Colonic mucosa (tissue), 4 donors: ENCODE data around the gene PADI1. TPM values are rescaled to one million over a fixed set of nuclear protein-coding genes. Genes with fewer than 3 reads are reported as not detected.

Experiments
- DNase-seq: peaks from one replicate; pipeline ENCODE4 v3.0.0-alpha.2; 2020
- H3K27ac ChIP-seq: fragments of 200-600 bp; one replicate; pipeline ENCODE4 v1.8.0; 2021
- H3K27me3 ChIP-seq: fragments of 200-600 bp; one replicate; pipeline ENCODE4 v1.8.0; 2021
- H3K36me3 ChIP-seq: fragments of 200-600 bp; one replicate; pipeline ENCODE4 v1.8.0; 2021
- H3K4me1 ChIP-seq: fragments of 200-600 bp; one replicate; pipeline ENCODE4 v1.8.0; 2021; ENCODE audit warnings: mild to moderate bottlenecking
- H3K4me3 ChIP-seq: fragments of 200-600 bp; one replicate; pipeline ENCODE4 v1.8.0; 2021
- H3K9ac ChIP-seq, 2 donors: one replicate each; pipeline ENCODE4 v1.7.0; 2013; ENCODE audit warnings: control low read depth in 2 of 2, low read depth in 2 of 2, low read length in 2 of 2
- H3K9me3 ChIP-seq: fragments of 200-600 bp; one replicate; pipeline ENCODE4 v1.8.0; 2021
- CTCF ChIP-seq: fragments of 200-600 bp; IDR thresholded peaks from one replicate; pipeline ENCODE4 v1.8.0; 2022; ENCODE audit warnings: antibody characterized with exemption, mild to moderate bottlenecking
- intact Hi-C: fragments of 100-400 bp; cut with DNase I; formaldehyde crosslinking; loops from one replicate; pipeline ENCODE4 v1.14.1; 2022
- total RNA-seq, 2 donors: library from RNA; stranded (reverse); fragmentation: NEBNext Ultra II Directional in 1 of 2; extraction: Animal tissue kit (Norgen Biotek cat#: 25700) in 1 of 2; gene quantifications; one replicate each; pipeline ENCODE4 v1.2.1, GENCODE V29; 2021
- donor health status: healthy.
- donor health status: DM: no; HTN: no; CAD: no.
- donor health status: DM: no; HTN: no; CAD: no.

The PADI1 gene
- total RNA-seq, 2 donors from 2014 or later, result 0.47 to 0.50 TPM

- Histone ChIP-seq H3K4me1 (no peaks in the 10 kb centered on the region), H3K27ac (no peak overlapping the region), H3K36me3 (no peaks in the 10 kb centered on the region), H3K4me3 (no peak overlapping the region), H3K9me3 (no peaks in the 10 kb centered on the region), H3K9ac (no peak overlapping the region), H3K27me3 (no peaks in the 10 kb centered on the region)
- no peak for TF ChIP-seq CTCF
- intact Hi-C loops, result no loop called here
- DNase-seq, result no peak
Measured at GRCh38 chr1:17197696-17198095, 7.2 kb upstream of the PADI1 start.

GRCh38 chr1:17198476-17199258 is 6.3 kb upstream of the PADI1 start:
- DNase-seq, result no peak
- intact Hi-C loops, result no loop called here
- no peak overlapping the region for H3K27ac ChIP-seq
- no peak overlapping the region for H3K4me3 ChIP-seq
- no peaks in the 10 kb centered on the region for H3K27me3 ChIP-seq
- no peaks in the 10 kb centered on the region for H3K9me3 ChIP-seq
- H3K4me1 ChIP-seq, result no peaks in the 10 kb centered on the region
- no peak for TF ChIP-seq CTCF
- no peaks in the 10 kb centered on the region for H3K36me3 ChIP-seq
- no peak overlapping the region for H3K9ac ChIP-seq

- no peak overlapping the region for H3K9ac ChIP-seq
- H3K9me3 ChIP-seq, result no peaks in the 10 kb centered on the region
- intact Hi-C loops, result no loop called here
- no peak for DNase-seq
- no peak overlapping the region for H3K4me3 ChIP-seq
- no peak for TF ChIP-seq CTCF
- H3K27ac ChIP-seq, result no peak overlapping the region
- no peaks in the 10 kb centered on the region for H3K4me1 ChIP-seq
- H3K36me3 ChIP-seq, result no peaks in the 10 kb centered on the region
- no peaks in the 10 kb centered on the region for H3K27me3 ChIP-seq
Measured at GRCh38 chr1:17199267-17200044, 5.5 kb upstream of the PADI1 start.

- TF ChIP-seq CTCF, result no peak
- Histone ChIP-seq H3K9ac (no peak overlapping the region), H3K27ac (no peak overlapping the region), H3K4me1 (no peaks in the 10 kb centered on the region), H3K4me3 (no peak overlapping the region), H3K27me3 (no peaks in the 10 kb centered on the region), H3K9me3 (no peaks in the 10 kb centered on the region), H3K36me3 (no peaks in the 10 kb centered on the region)
- no peak for DNase-seq
- intact Hi-C loops, result no loop called here
Measured at GRCh38 chr1:17200246-17200645, 4.7 kb upstream of the PADI1 start.

GRCh38 chr1:17200756-17201155 is 4.2 kb upstream of the PADI1 start:
- Histone ChIP-seq H3K4me3 (no peak overlapping the region), H3K9me3 (no peaks in the 10 kb centered on the region), H3K9ac (no peak overlapping the region), H3K36me3 (no peaks in the 10 kb centered on the region), H3K27ac (no peak overlapping the region), H3K4me1 (no peaks in the 10 kb centered on the region), H3K27me3 (no peaks in the 10 kb centered on the region)
- no peak for TF ChIP-seq CTCF
- intact Hi-C loops, result no loop called here
- no peak for DNase-seq
